Measurements from ENCODE around the gene ATP2B2. TPM values are rescaled to one million over a fixed set of nuclear protein-coding genes. Genes with fewer than 3 reads are reported as not detected.
"Not testable (repeated sequence)": the region's sequence is repeated elsewhere in the genome, so short reads cannot be mapped to it uniquely, and the experiment has no call there.

Gene ATP2B2
- total RNA-seq, 2 experiments from 2014 or later: not detected

DNA sequence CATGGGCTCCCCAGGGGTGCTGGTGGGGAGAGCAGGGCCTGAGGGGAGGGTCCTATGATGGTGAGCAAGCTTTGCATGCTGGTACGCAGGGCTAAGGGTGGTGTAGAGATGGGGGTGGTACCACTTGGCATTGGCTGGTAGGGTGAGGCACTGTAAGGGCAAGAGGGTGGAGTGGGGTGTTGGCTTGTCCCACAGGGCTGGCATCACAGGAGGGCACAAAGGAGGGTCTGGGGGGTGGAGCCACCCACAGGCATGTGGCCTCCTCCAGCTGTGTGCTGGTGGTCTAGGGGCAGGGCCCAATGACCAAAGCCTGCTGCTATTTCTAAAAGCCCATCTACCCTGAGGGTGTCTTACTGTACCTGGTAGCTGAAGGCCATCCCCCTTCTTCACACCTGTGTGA is 119.3 kb downstream of the ATP2B2 start:
- Mint-ChIP-seq H3K9me3 (peaks cover 23% of the 10 kb centered on the region), H3K36me3 (peaks cover 3% of the 10 kb centered on the region), H3K4me1 (peaks cover 2% of the 10 kb centered on the region), H3K27ac (no peak overlapping the region), H3K4me3 (no peak overlapping the region), H3K27me3 (peaks cover 4% of the 10 kb centered on the region)
- no peak for DNase-seq

DNA sequence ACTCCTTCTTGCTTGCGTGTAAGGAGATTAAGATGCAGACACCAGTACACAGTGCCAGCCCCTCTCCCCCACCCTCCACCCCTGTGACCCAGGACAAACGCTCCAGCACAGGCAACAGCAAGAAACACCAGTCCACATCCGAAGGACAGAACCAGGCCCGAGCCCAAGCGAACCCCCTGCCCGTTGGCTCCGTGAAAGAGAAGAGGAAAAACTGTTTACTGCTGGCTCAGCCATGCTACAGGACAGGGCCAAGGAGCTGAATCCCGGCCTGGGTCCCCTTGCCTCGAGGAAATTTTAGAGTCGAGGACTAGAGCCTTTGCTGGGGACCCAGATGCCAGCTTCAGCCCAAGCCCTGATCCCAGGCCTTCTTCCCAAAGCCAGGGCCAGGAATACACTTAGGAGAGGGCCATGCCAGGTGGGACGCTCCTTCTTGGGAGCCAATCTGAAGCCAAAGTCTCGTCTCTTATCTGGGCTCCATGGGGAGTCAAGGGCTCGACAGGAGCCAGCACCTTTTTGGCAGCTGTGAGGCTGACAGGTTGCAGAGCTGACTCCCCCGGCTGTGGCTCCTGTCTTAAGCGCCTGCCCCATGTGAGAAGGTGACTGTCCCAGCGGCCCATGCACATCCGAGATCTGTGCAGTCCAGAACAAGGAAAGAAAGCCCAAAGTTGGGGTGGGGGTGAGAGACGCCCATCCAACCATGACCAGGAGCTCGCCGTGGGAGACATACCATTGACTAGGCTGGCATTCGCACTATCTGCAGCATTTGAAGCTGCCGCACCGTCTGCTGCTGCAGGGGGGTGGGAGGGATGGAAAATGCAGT is 120.6 kb downstream of the ATP2B2 start:
- Mint-ChIP-seq H3K27me3 (peaks cover 4% of the 10 kb centered on the region), H3K27ac (no peak overlapping the region), H3K4me1 (peaks cover 2% of the 10 kb centered on the region), H3K36me3 (peaks cover 3% of the 10 kb centered on the region), H3K9me3 (peaks cover 23% of the 10 kb centered on the region), H3K4me3 (no peak overlapping the region)
- DNase-seq: no peak

DNA sequence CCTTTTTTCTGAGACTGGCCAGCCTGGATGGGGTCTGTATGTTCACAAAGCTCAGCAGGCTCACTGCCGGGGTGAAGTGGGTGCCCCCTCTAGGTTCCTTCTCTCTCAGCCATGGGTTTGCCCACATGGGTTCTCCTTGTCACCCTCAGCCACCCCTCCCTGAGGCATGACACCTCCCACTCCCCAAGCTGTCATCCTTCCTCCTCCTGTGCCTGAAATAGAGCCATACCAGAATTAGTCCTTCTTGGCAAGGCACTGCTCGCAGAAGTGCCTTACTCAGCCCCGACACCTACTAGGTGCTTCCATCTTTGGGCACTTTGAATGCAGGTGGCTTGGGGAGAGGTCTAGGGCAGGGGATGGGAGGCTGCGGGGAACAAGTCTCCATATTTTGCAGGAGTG is 121.5 kb downstream of the ATP2B2 start:
- Mint-ChIP-seq H3K36me3 (peaks cover 2% of the 10 kb centered on the region), H3K27ac (no peak overlapping the region), H3K4me3 (no peak overlapping the region), H3K27me3 (peaks cover 4% of the 10 kb centered on the region), H3K4me1 (no peaks in the 10 kb centered on the region), H3K9me3 (peaks cover 17% of the 10 kb centered on the region)
- DNase-seq: no peak

DNA sequence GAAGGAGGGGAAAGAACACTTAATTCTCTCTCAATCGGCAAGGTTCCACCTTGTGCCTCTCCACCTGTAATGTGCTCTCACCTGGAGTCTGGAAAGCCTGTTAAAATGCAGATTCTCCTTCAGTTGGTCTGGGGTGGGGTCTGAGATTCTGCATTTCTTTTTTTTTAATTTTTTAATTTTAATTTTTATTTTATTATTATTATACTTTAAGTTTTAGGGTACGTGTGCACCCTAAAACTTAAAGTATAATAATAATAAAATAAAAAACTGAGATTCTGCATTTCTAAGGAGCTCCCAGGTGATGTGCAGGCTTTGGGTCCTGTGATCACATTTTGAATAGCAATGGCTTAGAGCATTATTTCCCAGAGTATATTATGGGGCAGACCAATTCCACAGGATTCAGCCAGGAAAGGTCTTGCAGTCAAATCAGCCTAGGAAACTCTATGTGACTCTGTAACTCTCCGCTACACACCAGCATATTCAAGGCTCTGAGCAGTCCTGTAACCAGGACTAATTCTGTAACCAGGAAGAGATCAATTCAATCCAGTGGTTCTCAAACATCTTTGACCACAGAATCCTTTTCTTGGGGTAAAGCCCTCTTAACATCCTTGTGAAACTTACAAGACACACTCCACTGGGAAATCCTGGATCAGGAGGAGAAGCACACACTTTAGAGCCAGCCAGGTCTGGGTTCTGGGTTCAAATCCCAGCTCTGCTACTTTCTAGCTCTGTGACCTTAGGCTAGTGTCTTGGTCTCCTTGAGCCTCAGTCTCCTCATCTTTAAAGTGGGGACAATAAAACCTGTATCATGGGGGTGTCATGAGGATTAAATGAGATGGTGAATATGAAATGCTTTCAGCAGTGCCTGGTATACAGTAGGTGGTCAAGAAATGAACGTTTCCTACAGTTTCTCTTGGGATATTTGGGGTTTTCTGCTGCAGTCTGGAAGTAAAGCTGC is 122.2 kb downstream of the ATP2B2 start:
- no peak overlapping the region for H3K27ac Mint-ChIP-seq
- peaks cover 4% of the 10 kb centered on the region for H3K27me3 Mint-ChIP-seq
- H3K4me1 Mint-ChIP-seq: no peaks in the 10 kb centered on the region
- DNase-seq: no peak
- peaks cover 2% of the 10 kb centered on the region for H3K36me3 Mint-ChIP-seq
- H3K4me3 Mint-ChIP-seq: no peak overlapping the region
- peaks cover 11% of the 10 kb centered on the region for H3K9me3 Mint-ChIP-seq

DNA sequence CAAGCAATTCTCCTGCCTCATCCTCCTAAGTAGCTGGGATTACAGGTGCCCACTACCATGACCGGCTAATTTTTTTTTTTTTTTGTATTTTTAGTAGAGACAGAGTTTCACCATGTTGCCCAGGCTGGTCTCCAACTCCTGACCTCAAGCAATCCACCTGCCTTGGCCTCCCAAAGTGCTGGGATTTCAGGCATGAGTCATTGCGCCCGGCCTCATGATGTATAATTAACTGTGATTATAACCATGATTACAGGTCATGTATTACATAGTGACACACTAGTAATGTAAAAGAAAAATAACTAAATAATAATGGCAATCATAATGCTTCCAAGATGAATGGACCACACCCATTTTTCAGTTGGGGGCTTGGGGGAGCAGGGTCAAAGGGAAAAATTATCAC is 122.9 kb downstream of the ATP2B2 start:
- H3K4me1 Mint-ChIP-seq, H3K4me3 Mint-ChIP-seq, H3K27ac Mint-ChIP-seq, H3K9me3 Mint-ChIP-seq, H3K27me3 Mint-ChIP-seq, H3K36me3 Mint-ChIP-seq, DNase-seq: not testable (repeated sequence)

DNA sequence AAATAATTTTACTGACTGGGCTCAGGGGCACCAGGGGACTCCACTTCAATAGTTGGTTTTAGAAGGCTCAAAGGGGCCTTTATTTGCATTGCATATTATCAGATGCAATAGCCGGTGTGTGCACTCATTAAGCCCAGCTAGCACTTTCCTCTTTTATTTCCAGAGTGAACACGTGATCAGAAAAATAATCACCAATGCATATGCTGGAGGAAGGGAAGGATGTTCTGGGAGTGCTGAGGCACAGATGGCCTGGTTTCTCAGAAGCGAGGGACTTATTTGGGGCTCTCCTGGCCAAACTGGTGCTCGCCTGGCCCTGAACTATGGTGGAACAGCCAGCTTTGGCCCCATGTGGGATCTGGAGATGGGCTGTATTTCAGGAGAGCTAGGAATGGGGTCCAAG is 124.0 kb downstream of the ATP2B2 start:
- peaks cover 1% of the 10 kb centered on the region for H3K9me3 Mint-ChIP-seq
- no peaks in the 10 kb centered on the region for H3K4me1 Mint-ChIP-seq
- peaks cover 4% of the 10 kb centered on the region for H3K27me3 Mint-ChIP-seq
- H3K27ac Mint-ChIP-seq: no peak overlapping the region
- peaks cover 2% of the 10 kb centered on the region for H3K36me3 Mint-ChIP-seq
- DNase-seq: no peak
- H3K4me3 Mint-ChIP-seq: no peak overlapping the region

DNA sequence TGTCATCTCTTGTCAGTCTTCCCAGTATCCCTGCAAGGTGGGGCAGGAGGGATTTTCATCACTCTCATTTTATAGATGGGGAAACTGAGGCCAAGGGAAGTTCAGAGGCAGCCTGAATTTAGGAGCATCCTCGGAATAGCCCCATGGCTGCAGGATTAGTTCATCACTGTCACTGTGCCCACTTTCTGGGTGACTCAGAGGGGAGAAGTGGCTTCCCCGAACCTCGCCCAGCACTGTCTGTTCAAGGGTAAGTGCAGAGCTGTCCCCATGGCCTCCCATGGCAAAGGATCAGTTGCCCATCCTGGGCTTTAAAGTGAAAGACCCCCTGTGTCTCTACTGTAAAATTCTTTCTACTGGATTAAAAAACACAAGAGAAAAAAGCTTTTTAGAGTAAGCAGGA is 124.5 kb downstream of the ATP2B2 start:
- no peak for DNase-seq
- H3K4me3 Mint-ChIP-seq: no peak overlapping the region
- no peaks in the 10 kb centered on the region for H3K4me1 Mint-ChIP-seq
- H3K9me3 Mint-ChIP-seq: peaks cover under 1% of the 10 kb centered on the region
- H3K36me3 Mint-ChIP-seq: peaks cover under 1% of the 10 kb centered on the region
- no peak overlapping the region for H3K27ac Mint-ChIP-seq
- peaks cover 4% of the 10 kb centered on the region for H3K27me3 Mint-ChIP-seq

DNA sequence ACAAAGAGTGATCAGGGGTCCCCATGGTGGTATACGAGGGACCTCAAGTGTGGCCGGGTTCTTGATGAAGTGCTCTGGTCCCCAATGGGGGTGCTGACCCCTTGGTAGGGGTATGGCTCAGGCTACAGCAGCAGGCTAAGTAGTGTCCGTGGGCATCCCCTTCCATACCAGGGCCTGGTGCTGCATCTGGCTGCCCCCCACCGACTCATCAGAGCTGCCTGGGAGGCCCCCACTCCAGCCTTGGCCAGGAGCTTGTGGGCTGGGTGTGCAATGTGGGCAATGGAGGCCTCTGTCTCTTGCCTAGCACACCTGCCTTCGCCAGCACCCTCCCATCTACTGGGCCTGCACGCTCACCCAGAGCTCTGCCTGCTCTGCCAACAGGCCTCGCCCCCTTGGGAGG is 125.4 kb downstream of the ATP2B2 start:
- H3K27me3 Mint-ChIP-seq: peaks cover 4% of the 10 kb centered on the region

DNA sequence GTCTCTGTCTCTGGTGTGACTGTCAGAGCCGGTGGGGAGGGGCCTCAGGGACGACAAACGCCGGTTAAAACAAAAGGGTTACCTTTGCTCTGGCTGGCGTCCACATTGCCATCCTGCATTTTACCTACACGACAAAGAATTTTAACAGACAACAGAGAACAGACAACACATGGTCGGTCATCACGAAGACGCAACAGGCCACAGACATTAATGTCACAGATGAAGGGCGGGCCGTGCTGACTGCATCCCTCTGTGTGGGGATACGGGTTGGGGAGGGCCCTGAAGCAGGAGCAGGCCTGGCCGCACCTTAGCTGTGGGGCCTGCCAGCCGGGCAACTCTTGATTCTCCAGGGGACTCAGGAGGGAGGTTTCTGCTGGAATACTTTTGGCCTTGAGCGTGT is 126.2 kb downstream of the ATP2B2 start:
- Mint-ChIP-seq H3K27ac (no peak overlapping the region), H3K4me3 (no peak overlapping the region), H3K27me3 (peaks cover 4% of the 10 kb centered on the region), H3K4me1 (no peaks in the 10 kb centered on the region), H3K9me3 (no peaks in the 10 kb centered on the region), H3K36me3 (no peaks in the 10 kb centered on the region)
- no peak for DNase-seq

More for the DNA sequence above, 125.4 kb downstream of the ATP2B2 start:
- no peak overlapping the region for H3K27ac Mint-ChIP-seq
- H3K4me3 Mint-ChIP-seq: no peak overlapping the region
- DNase-seq: no peak
- H3K4me1 Mint-ChIP-seq: no peaks in the 10 kb centered on the region
- no peaks in the 10 kb centered on the region for H3K9me3 Mint-ChIP-seq
- no peaks in the 10 kb centered on the region for H3K36me3 Mint-ChIP-seq

DNA sequence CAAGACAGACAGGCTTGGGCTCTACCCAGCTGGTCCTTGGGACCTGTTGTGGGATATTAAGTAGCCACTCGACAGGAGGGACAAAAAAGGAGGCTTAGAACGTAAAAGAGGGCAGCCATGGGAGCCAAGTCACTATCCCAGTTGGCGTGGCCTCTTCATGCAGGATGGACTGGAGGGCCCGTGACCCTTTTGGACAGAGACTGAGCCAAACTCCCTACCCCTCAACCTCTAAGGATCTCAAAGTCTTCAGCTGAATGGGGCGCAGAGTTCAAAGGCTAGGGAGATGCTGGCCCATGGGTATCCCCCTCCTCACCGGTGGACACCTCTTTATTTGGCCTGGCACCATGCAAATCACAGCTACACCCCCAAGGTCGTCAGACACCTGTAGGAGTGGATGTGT is 126.6 kb downstream of the ATP2B2 start:
- H3K9me3 Mint-ChIP-seq: no peaks in the 10 kb centered on the region
- H3K27ac Mint-ChIP-seq: no peak overlapping the region
- no peaks in the 10 kb centered on the region for H3K36me3 Mint-ChIP-seq
- H3K27me3 Mint-ChIP-seq: peaks cover 1% of the 10 kb centered on the region
- H3K4me3 Mint-ChIP-seq: no peak overlapping the region
- no peak for DNase-seq
- no peaks in the 10 kb centered on the region for H3K4me1 Mint-ChIP-seq

DNA sequence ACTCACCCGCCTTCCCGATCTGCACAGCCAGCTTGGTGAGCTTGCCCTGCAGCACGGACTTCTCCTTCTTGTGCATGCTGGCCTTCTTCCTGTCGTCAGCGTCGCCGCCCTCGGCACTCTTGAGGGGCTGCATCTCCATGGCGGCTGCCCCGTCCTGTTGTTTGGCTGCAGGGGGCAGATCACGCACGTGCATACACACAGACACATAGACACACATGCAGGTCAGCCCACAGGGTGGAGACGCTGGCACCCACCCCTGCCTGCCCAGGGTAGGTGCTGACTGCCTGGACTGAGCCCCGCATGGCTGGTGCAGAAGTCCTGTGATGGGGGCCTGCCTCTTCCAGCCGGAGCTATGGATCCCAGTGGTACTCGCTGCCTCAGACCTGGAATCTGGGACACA is 127.1 kb downstream of the ATP2B2 start:
- Mint-ChIP-seq H3K27me3 (no peaks in the 10 kb centered on the region), H3K4me3 (no peak overlapping the region), H3K27ac (no peak overlapping the region), H3K9me3 (no peaks in the 10 kb centered on the region), H3K36me3 (no peaks in the 10 kb centered on the region), H3K4me1 (no peaks in the 10 kb centered on the region)
- DNase-seq: no peak

DNA sequence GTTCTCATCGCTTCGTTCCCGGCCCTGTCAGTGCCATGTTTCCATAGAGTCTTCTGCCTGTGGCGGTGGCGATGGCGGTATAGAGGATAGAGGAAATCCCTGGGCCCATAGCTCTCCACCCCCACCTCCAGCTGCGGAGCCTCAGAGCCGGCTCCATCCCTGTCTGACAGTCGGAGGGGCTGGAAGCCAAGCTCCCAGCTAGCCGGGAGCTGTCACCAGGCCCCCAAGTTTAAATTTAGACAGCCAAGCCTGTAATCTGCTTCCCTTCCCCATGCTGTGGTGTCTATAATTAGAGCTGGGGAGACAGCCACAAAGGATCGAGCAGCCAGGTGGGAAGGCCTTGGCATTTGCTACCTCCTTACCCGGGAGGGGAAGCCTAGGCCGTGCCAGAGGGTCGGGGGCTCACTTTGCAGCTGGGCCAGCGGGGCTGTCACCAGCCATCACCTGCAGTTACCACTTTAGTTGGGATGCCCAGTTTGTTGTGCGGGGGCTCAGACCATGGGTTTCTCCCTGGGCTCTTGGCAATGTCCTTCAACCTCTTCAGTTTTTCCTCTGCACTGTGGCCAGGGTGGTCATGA is 128.1 kb downstream of the ATP2B2 start:
- no peak for DNase-seq
- Mint-ChIP-seq H3K27ac (no peak overlapping the region), H3K27me3 (no peaks in the 10 kb centered on the region), H3K9me3 (no peaks in the 10 kb centered on the region), H3K4me3 (no peak overlapping the region), H3K4me1 (no peaks in the 10 kb centered on the region), H3K36me3 (no peaks in the 10 kb centered on the region)

DNA sequence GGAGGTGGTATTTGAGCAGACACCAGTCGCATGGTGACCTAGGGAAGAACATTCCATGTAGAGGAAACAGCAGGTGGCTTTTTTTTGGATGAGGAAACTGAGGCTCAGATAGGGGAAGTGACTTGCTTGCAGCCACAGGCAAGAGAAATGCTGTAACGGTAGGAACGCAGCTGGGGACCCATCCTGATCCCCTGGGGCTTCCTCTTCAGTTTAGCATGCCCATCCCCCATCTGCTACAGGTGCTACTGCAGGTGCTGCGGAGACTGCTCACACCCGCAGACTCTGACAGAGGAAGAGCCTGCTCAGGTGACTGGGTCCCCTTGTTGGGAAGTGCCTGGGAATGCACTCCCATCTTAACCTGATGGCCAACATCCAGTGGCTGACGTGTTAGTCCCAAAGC is 129.0 kb downstream of the ATP2B2 start:
- DNase-seq: no peak
- no peaks in the 10 kb centered on the region for H3K27me3 Mint-ChIP-seq
- H3K27ac Mint-ChIP-seq: no peak overlapping the region
- H3K9me3 Mint-ChIP-seq: no peaks in the 10 kb centered on the region
- no peak overlapping the region for H3K4me3 Mint-ChIP-seq
- no peaks in the 10 kb centered on the region for H3K4me1 Mint-ChIP-seq
- no peaks in the 10 kb centered on the region for H3K36me3 Mint-ChIP-seq

DNA sequence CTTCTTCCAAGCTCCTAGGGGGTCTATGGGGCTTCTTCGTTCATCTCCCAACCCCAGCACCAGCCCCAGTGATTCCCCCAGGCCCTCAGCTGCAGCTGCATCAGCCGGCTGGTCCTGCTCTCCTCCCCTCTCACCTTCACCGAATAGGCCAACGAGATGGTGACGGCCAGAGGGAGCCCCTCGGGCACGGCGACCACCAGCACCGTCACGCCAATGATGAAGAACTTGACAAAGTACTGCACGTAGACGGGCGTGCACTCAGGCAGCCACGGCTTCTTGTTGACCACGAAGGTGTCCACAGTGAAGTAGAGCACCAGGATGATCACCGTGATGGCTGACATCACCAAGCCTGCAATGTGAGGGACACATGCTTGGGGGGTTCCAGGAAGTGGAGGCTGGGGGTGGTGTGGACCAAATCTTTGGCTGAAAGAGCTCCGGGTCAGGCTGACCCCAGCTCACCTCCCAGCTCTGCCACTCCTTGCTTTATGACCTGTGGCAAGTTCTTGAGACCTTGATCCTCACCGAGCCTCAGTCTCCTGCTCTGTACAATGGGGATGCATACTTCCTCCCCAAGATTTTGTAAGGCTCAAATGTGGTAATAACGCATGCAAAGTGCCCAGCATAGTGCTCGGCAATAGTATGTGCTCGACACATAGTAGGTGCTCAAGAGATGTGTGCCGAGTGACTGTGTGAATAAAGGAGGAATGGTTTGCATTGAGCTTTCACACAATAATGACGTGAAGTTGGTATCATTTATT is 129.9 kb downstream of the ATP2B2 start:
- no peak for DNase-seq
- no peaks in the 10 kb centered on the region for H3K36me3 Mint-ChIP-seq
- H3K4me1 Mint-ChIP-seq: no peaks in the 10 kb centered on the region
- no peak overlapping the region for H3K4me3 Mint-ChIP-seq
- H3K27me3 Mint-ChIP-seq: peaks cover 2% of the 10 kb centered on the region
- peaks cover 3% of the 10 kb centered on the region for H3K9me3 Mint-ChIP-seq
- no peak overlapping the region for H3K27ac Mint-ChIP-seq

DNA sequence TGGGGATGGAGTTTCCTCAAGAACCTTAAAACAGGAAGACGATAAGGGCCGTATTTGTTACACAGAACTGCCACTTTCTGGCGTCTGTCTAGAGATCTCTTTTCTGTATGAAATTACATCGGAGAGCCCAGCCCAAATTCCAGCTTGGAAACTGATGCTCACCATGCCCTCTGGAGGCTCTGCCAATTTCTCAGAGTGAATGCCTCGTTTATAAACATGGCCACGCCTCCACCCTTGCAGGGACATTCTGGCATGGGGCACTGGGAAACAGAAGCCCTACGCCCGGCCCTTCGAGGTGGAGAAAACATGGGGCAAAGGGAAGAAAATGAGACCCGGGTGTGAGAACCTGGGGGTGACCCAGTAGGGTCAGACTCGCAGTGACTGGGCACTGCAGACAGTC is 131.1 kb downstream of the ATP2B2 start:
- Mint-ChIP-seq H3K36me3 (no peaks in the 10 kb centered on the region), H3K27ac (no peak overlapping the region), H3K27me3 (peaks cover 8% of the 10 kb centered on the region), H3K4me1 (no peaks in the 10 kb centered on the region), H3K9me3 (peaks cover 3% of the 10 kb centered on the region), H3K4me3 (no peak overlapping the region)
- DNase-seq: no peak
